Esophagus muscularis mucosa (tissue), 3 donors: ENCODE results near the gene SEPTIN6.

ENCODE experiments used
- CTCF ChIP-seq, 3 experiments: fragments of 200-600 bp in 2 of 3; fragments of 450-650 bp in 1 of 3; sonication (generic) in 2 of 3; IDR thresholded peaks; one replicate each; pipeline ENCODE4 v1.5.1; 2017 to 2019; ENCODE audit warnings: antibody characterized with exemption in 3 of 3, mild to moderate bottlenecking in 2 of 3, moderate library complexity in 1 of 3
- POLR2A ChIP-seq: fragments of 450-650 bp; IDR thresholded peaks from one replicate; pipeline ENCODE4 v1.6.1; 2017; ENCODE audit warnings: antibody characterized with exemption, moderate library complexity, mild to moderate bottlenecking, low read depth

- TF ChIP-seq CTCF (IDR thresholded peaks at IDR 0.05) (no peak), POLR2A (no peak)
Measured at GRCh38 chrX:119696251-119696890, 3.4 kb upstream of the SEPTIN6 start.
